RWPE1 (cell line): Measurements from ENCODE around the gene GLI1.
"Not testable (repeated sequence)": the region's sequence is repeated elsewhere in the genome, so short reads cannot be mapped to it uniquely, and the experiment has no call there.

Experiments
- CTCF ChIA-PET: fragments of 350-600 bp; sonication (Branson Sonifier 250); formaldehyde crosslinking; extraction: SDS; loops from one replicate; lab custom pipeline; 2021; lab: Yijun Ruan, JAX
- POLR2A ChIA-PET: fragments of 400-600 bp; formaldehyde crosslinking; extraction: SDS; loops from one replicate; lab custom pipeline; 2020; ENCODE audit warnings: antibody characterized with exemption; ENCODE audit not compliant: low non-redundant PET; lab: Yijun Ruan, JAX
- DNase-seq: peaks from one replicate; pipeline ENCODE4 v3.0.0; 2012; ENCODE audit warnings: low spot score
- H3K27ac ChIP-seq: fragments of 450-650 bp; 2 replicates; pipeline ENCODE4 v1.5.1; 2017
- CTCF ChIP-seq: fragments of 450-650 bp; conservative IDR thresholded peaks from 2 replicates; pipeline ENCODE4 v1.5.1; 2017; ENCODE audit warnings: low read depth, mild to moderate bottlenecking

The GLI1 gene

DNA sequence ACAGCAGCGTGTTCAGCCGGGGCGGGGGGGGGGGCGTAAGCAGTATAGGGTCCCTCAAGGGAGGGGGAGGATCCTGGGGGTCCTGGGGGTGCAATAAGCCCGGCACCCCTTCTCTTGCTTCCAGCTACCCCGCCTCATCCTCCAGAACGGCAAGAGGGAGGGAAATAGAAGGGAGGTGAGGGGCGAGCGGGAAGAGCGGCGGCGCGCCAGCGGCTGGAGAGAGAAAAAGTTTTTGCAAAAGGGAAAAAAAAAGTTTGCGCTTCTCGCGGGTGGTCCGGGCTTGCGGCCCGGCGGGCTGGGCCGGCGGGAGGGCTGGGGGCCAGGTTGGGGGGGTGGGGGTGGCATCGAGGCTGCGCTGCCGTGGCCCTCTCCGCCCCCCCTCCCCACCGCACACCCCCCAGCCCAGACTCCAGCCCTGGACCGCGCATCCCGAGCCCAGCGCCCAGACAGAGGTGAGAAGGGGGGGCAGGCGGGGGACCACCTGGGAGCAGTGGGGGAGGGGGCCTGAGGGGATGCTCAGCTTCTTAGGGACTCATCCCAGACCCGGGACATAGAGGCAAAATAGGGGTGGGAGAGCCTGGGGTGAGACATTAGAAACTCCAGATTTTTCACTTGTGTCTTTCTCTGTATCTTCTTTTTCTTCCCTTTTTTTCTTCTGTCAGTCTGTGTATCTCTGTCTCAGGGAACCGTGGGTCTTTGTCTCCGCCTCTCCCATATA, at the start of gene GLI1:
Gene GLI1, plus strand, starts transcription at position 36 of the 718 bp plus-strand sequence. CDS start 3,907 bp downstream, outside the sequence.
- no peak for TF ChIP-seq CTCF
- ChIA-PET POLR2A (no interaction called here), CTCF (interaction anchor here (0.6 to 1.4 kb wide), 7 partner anchors 12 to 257 kb away, joined by 3 to 5 read pairs (median 4); no protein-coding TSS in a partner anchor)
- H3K27ac ChIP-seq = peak within 1 kb of the TSS; percentile 97
- DNase-seq = peak; percentile 63

GRCh38 chr12:57410534-57410933, 49.1 kb upstream of the GLI1 start:
- TF ChIP-seq CTCF = no peak
- ChIA-PET POLR2A (no interaction called here), CTCF (interaction anchor here (0.6 to 1.1 kb wide), 2 partner anchors 9 to 1247 kb away, joined by 3 to 5 read pairs; no protein-coding TSS in a partner anchor)
- H3K27ac ChIP-seq = no peak overlapping the region
- no peak for DNase-seq

GRCh38 chr12:57414160-57414559, 45.4 kb upstream of the GLI1 start:
- CTCF ChIA-PET, H3K27ac ChIP-seq, DNase-seq: not testable (repeated sequence)
- POLR2A ChIA-PET = interaction anchor here (0.6 kb wide), 1 partner anchor 32 kb away, joined by 5 read pairs; no protein-coding TSS in a partner anchor

GRCh38 chr12:57415088-57415487, 44.5 kb upstream of the GLI1 start:
- ChIA-PET POLR2A (no interaction called here), CTCF (no interaction called here)
- TF ChIP-seq CTCF = no peak
- DNase-seq = no peak
- H3K27ac ChIP-seq = no peak overlapping the region

DNA sequence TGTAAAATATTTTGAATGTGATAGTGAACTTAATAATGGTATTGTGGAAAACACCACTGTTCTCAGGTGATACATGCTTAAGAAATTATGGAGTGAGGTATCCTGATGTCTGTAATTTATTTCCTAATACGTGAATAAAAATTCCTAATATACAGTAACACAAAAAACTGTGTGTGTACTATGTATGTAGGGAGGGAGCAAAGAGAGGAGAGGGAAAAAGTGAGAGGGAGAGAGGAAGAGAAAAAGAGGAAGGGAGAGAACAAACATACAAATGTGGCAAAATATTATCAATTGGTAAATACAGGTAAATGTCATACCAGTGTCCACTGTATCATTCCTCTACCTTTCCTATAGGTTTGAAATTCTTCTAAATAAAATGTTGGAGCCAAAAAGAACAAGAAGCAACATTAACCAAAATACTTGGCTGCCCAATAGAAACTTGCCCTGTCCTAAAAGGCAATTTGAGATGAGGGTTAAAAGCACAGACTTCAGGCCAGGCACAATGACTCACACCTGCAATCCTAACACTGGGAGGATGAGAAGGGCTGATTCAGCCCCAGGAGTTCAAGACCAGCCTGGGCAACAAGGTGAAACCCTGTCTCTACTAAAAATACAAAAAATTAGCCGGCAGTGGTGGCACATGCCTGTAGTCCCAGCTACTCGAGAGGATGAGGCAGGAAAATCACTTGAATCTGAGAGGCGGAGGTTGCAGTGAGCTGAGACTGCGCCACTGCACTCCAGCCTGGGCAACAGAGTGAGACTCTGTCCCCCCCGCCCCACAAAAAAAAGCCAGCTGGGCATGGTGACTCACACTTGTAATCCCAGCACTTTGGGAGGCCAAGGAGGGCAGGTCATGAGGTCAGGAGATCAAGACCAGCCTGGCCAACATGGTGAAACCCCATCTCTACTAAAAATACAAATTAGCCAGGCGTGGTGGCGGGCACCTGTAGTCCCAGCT, 43.3 kb upstream of the GLI1 start:
- ChIA-PET CTCF (no interaction called here), POLR2A (no interaction called here)

DNA sequence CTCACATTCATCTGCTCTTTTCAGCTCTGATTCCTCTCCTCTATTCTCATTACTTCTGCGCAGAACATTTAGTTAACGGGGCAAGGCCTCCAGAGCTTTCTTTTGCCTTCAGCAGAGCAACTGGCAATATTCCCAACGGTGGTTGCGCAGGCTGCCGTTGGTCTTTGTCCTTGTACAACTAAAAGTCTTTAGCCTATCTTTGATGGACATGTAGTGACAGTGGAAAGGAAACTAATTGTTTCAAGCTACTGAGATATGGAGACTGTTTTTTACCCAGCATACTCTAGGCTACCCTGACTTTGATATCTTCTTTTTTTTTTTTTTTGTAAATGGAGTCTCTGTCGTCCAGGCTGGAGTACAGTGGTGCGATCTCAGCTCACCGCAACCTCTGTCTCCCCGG, 41.3 kb upstream of the GLI1 start:
- POLR2A ChIA-PET = no interaction called here

More for the DNA sequence above, 43.3 kb upstream of the GLI1 start:
- no peak for DNase-seq
- TF ChIP-seq CTCF = no peak
- H3K27ac ChIP-seq = peak overlapping the region; percentile 63

More for the DNA sequence above, 41.3 kb upstream of the GLI1 start:
- no peak for DNase-seq
- CTCF ChIA-PET = interaction anchor here (0.6 to 0.7 kb wide), 2 partner anchors 12 to 179 kb away, joined by 4 to 9 read pairs; no protein-coding TSS in a partner anchor
- no peak for TF ChIP-seq CTCF
- H3K27ac ChIP-seq = no peak overlapping the region
